ENCODE measurements around the gene DNAJA2.
"Not testable (repeated sequence)": the region's sequence is repeated elsewhere in the genome, so short reads cannot be mapped to it uniquely, and the experiment has no call there.

Gene DNAJA2

DNA sequence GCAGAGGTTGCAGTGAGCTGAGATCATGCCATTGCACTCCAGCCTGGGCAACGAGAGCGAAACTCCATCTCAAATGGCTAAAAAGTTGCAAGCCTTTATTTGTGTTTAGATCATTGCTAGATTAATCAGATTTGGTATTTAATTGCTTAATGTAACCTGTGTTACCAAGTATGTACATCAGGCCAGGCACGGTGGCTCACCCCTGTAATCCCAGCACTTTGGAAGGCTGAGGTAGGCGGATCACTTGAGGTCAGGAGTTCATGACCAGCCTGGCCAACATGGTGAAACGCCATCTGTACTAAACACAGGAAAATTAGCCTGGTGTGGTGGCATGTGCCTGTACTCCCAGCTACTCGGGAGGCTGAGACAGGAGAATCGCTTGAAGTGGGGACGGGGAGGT is 28.8 kb downstream of the DNAJA2 start:
- H2AK5ac ChIP-seq (ENCODE audit: low read length, severe bottlenecking); H3K9ac ChIP-seq (ENCODE audit: low read length); H2BK5ac ChIP-seq (ENCODE audit: low read depth, low read length, poor library complexity, severe bottlenecking); H4K8ac ChIP-seq (ENCODE audit: low read length); H3K4me3 ChIP-seq (ENCODE audit: insufficient read depth in 1 of 2, low read depth in 1 of 2, low read length in 2 of 2); H3K23ac ChIP-seq (ENCODE audit: low read length in 2 of 2); H3K27ac ChIP-seq (ENCODE audit: low read length, poor library complexity, severe bottlenecking); H3K18ac ChIP-seq (ENCODE audit: low read depth in 1 of 2, low read length in 2 of 2); H2BK12ac ChIP-seq (ENCODE audit: low read length in 2 of 2); H3K4me1 ChIP-seq (ENCODE audit: control insufficient read depth, insufficient read depth, low read depth, low read length); H3K27me3 ChIP-seq (ENCODE audit: control insufficient read depth in 1 of 2, insufficient read depth in 1 of 2, low read length in 2 of 2); H3K9me3 ChIP-seq (ENCODE audit: control insufficient read depth, low read length); DNase-seq; H2BK15ac ChIP-seq (ENCODE audit: low read depth, poor library complexity, severe bottlenecking); H2BK120ac ChIP-seq (ENCODE audit: low read depth, low read length); H3K14ac ChIP-seq (ENCODE audit: low read length in 2 of 2); H3K4me2 ChIP-seq (ENCODE audit: low read length, poor library complexity, severe bottlenecking); H2AFZ ChIP-seq (ENCODE audit: low read depth, low read length); H3K79me1 ChIP-seq (replicated peaks; ENCODE audit: low read length, poor library complexity, severe bottlenecking); H3K4ac ChIP-seq (ENCODE audit: low read depth in 1 of 2, low read length in 2 of 2); H4K91ac ChIP-seq (ENCODE audit: low read length); H3K36me3 ChIP-seq (ENCODE audit: control insufficient read depth in 1 of 2, insufficient read depth in 2 of 2, low read depth in 1 of 2, low read length in 2 of 2): not testable (repeated sequence)
- 98% methylated on average over 7 of the region's 8 CpGs for WGBS

- H3K79me1 ChIP-seq (replicated peaks; ENCODE audit: low read length, poor library complexity, severe bottlenecking) = no peaks in the 10 kb centered on the region
- H2AFZ ChIP-seq (ENCODE audit: low read depth, low read length) = no peak overlapping the region
These were observed 35.9 kb downstream of the DNAJA2 start for GRCh38 chr16:46937536-46937935.

GRCh38 chr16:46932802-46933201 is 40.7 kb downstream of the DNAJA2 start:
- Histone ChIP-seq H2BK12ac (ENCODE audit: low read length in 2 of 2) (no peak overlapping the region), H3K23ac (ENCODE audit: low read length in 2 of 2) (peak overlapping the region in 1 of 2 experiments; percentile 56), H3K4ac (ENCODE audit: low read depth in 1 of 2, low read length in 2 of 2) (peak overlapping the region in 1 of 2 experiments; percentile 37), H2AK5ac (ENCODE audit: low read length, severe bottlenecking) (no peak overlapping the region), H2BK5ac (ENCODE audit: low read depth, low read length, poor library complexity, severe bottlenecking) (no peak overlapping the region), H3K27me3 (ENCODE audit: control insufficient read depth in 1 of 2, insufficient read depth in 1 of 2, low read length in 2 of 2) (no peaks in the 10 kb centered on the region), H3K4me3 (ENCODE audit: insufficient read depth in 1 of 2, low read depth in 1 of 2, low read length in 2 of 2) (no peak overlapping the region), H3K14ac (ENCODE audit: low read length in 2 of 2) (no peak overlapping the region), H3K4me1 (ENCODE audit: control insufficient read depth, insufficient read depth, low read depth, low read length) (no peaks in the 10 kb centered on the region), H3K79me1 (replicated peaks; ENCODE audit: low read length, poor library complexity, severe bottlenecking) (no peaks in the 10 kb centered on the region), H3K4me2 (ENCODE audit: low read length, poor library complexity, severe bottlenecking) (no peak overlapping the region), H2BK120ac (ENCODE audit: low read depth, low read length) (no peak overlapping the region), H4K91ac (ENCODE audit: low read length) (no peak overlapping the region), H4K8ac (ENCODE audit: low read length) (no peak overlapping the region), H3K36me3 (ENCODE audit: control insufficient read depth in 1 of 2, insufficient read depth in 2 of 2, low read depth in 1 of 2, low read length in 2 of 2) (peaks cover 9 to 28% of the 10 kb centered on the region in 2 experiments), H2BK15ac (ENCODE audit: low read depth, poor library complexity, severe bottlenecking) (no peak overlapping the region), H3K27ac (ENCODE audit: low read length, poor library complexity, severe bottlenecking) (no peak overlapping the region), H3K9me3 (ENCODE audit: control insufficient read depth, low read length) (no peaks in the 10 kb centered on the region), H3K9ac (ENCODE audit: low read length) (no peak overlapping the region), H2AFZ (ENCODE audit: low read depth, low read length) (no peak overlapping the region), H3K18ac (ENCODE audit: low read depth in 1 of 2, low read length in 2 of 2) (no peak overlapping the region)
- WGBS = 85% methylated on average over 7 of the region's 7 CpGs
- no peak for DNase-seq

More at GRCh38 chr16:46937536-46937935, 35.9 kb downstream of the DNAJA2 start:
- Histone ChIP-seq H2BK5ac (ENCODE audit: low read depth, low read length, poor library complexity, severe bottlenecking) (no peak overlapping the region), H2AK5ac (ENCODE audit: low read length, severe bottlenecking) (no peak overlapping the region), H3K9ac (ENCODE audit: low read length) (no peak overlapping the region), H4K91ac (ENCODE audit: low read length) (no peak overlapping the region), H3K4me2 (ENCODE audit: low read length, poor library complexity, severe bottlenecking) (no peak overlapping the region), H2BK15ac (ENCODE audit: low read depth, poor library complexity, severe bottlenecking) (no peak overlapping the region), H3K4me3 (ENCODE audit: insufficient read depth in 1 of 2, low read depth in 1 of 2, low read length in 2 of 2) (no peak overlapping the region), H2BK12ac (ENCODE audit: low read length in 2 of 2) (no peak overlapping the region), H3K36me3 (ENCODE audit: control insufficient read depth in 1 of 2, insufficient read depth in 2 of 2, low read depth in 1 of 2, low read length in 2 of 2) (no peaks in the 10 kb centered on the region), H2BK120ac (ENCODE audit: low read depth, low read length) (no peak overlapping the region), H3K4ac (ENCODE audit: low read depth in 1 of 2, low read length in 2 of 2) (no peak overlapping the region), H3K23ac (ENCODE audit: low read length in 2 of 2) (no peak overlapping the region), H3K27me3 (ENCODE audit: control insufficient read depth in 1 of 2, insufficient read depth in 1 of 2, low read length in 2 of 2) (no peaks in the 10 kb centered on the region), H3K14ac (ENCODE audit: low read length in 2 of 2) (no peak overlapping the region), H3K18ac (ENCODE audit: low read depth in 1 of 2, low read length in 2 of 2) (no peak overlapping the region), H4K8ac (ENCODE audit: low read length) (no peak overlapping the region), H3K4me1 (ENCODE audit: control insufficient read depth, insufficient read depth, low read depth, low read length) (no peaks in the 10 kb centered on the region), H3K9me3 (ENCODE audit: control insufficient read depth, low read length) (no peaks in the 10 kb centered on the region), H3K27ac (ENCODE audit: low read length, poor library complexity, severe bottlenecking) (no peak overlapping the region)
- no peak for DNase-seq

DNA sequence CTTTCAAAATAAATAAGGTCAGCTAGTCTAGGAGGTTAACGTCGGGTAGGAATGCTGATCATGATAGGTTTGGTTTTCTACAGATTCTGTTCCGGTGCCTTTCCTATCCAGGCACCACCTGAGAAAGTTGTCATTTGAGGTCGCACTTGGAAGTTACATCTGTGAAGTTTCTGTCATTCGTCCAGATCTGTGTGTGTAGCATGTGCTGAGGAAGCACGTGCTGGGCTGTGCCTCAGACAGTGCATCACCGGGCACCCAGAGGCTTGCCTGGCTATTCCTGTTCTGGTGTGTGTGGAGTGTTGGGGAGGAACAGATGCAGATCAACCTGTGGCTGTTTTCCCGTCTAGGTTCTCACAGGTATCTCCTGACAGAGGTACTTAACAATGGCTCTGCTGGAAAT is 42.6 kb downstream of the DNAJA2 start:
- Histone ChIP-seq H3K36me3 (ENCODE audit: control insufficient read depth in 1 of 2, insufficient read depth in 2 of 2, low read depth in 1 of 2, low read length in 2 of 2) (peaks cover 20 to 44% of the 10 kb centered on the region in 2 experiments), H3K23ac (ENCODE audit: low read length in 2 of 2) (no peak overlapping the region), H3K27ac (ENCODE audit: low read length, poor library complexity, severe bottlenecking) (no peak overlapping the region), H3K14ac (ENCODE audit: low read length in 2 of 2) (no peak overlapping the region), H3K9me3 (ENCODE audit: control insufficient read depth, low read length) (no peaks in the 10 kb centered on the region), H2BK12ac (ENCODE audit: low read length in 2 of 2) (no peak overlapping the region), H3K4me3 (ENCODE audit: insufficient read depth in 1 of 2, low read depth in 1 of 2, low read length in 2 of 2) (no peak overlapping the region), H2BK15ac (ENCODE audit: low read depth, poor library complexity, severe bottlenecking) (no peak overlapping the region), H2AK5ac (ENCODE audit: low read length, severe bottlenecking) (no peak overlapping the region), H3K4me2 (ENCODE audit: low read length, poor library complexity, severe bottlenecking) (no peak overlapping the region), H3K4me1 (ENCODE audit: control insufficient read depth, insufficient read depth, low read depth, low read length) (no peaks in the 10 kb centered on the region), H3K9ac (ENCODE audit: low read length) (no peak overlapping the region), H2AFZ (ENCODE audit: low read depth, low read length) (no peak overlapping the region), H2BK120ac (ENCODE audit: low read depth, low read length) (no peak overlapping the region), H4K8ac (ENCODE audit: low read length) (peak overlapping the region; percentile 59), H3K4ac (ENCODE audit: low read depth in 1 of 2, low read length in 2 of 2) (no peak overlapping the region), H2BK5ac (ENCODE audit: low read depth, low read length, poor library complexity, severe bottlenecking) (no peak overlapping the region), H3K27me3 (ENCODE audit: control insufficient read depth in 1 of 2, insufficient read depth in 1 of 2, low read length in 2 of 2) (no peaks in the 10 kb centered on the region), H3K18ac (ENCODE audit: low read depth in 1 of 2, low read length in 2 of 2) (no peak overlapping the region), H3K79me1 (replicated peaks; ENCODE audit: low read length, poor library complexity, severe bottlenecking) (no peaks in the 10 kb centered on the region), H4K91ac (ENCODE audit: low read length) (no peak overlapping the region)
- DNase-seq = no peak
- WGBS = 94% methylated on average over 8 of the region's 8 CpGs
